ENCODE measurements around the gene ANHX.

DNA sequence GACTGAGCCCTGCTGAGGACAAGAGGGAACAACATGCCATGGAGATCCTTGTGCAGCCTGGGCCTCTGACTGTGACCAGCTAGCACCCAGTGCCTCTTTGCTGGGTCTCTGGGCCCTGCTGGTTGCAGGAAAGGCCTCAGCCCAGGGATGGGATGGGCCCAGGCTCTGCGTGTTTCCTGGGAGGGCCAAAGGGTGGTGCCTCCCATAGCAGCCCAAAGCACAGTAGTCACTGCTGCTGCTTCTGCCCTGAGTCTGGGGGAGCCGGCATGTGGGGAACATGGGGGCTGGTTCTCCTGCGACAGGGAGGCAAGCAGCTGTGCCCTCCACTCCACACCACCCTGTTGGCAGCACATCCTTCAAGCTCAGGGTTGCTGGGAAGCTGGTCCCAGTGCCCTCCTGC, 18.5 kb downstream of the ANHX start:
- TF ChIP-seq, protein P1, sequence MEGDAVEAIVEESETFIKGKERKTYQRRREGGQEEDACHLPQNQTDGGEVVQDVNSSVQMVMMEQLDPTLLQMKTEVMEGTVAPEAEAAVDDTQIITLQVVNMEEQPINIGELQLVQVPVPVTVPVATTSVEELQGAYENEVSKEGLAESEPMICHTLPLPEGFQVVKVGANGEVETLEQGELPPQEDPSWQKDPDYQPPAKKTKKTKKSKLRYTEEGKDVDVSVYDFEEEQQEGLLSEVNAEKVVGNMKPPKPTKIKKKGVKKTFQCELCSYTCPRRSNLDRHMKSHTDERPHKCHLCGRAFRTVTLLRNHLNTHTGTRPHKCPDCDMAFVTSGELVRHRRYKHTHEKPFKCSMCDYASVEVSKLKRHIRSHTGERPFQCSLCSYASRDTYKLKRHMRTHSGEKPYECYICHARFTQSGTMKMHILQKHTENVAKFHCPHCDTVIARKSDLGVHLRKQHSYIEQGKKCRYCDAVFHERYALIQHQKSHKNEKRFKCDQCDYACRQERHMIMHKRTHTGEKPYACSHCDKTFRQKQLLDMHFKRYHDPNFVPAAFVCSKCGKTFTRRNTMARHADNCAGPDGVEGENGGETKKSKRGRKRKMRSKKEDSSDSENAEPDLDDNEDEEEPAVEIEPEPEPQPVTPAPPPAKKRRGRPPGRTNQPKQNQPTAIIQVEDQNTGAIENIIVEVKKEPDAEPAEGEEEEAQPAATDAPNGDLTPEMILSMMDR (IDR thresholded peaks at IDR 0.05): no peak
- no peak for TF ChIP-seq POLR2A (IDR thresholded peaks at IDR 0.05)
